Measurements from ENCODE around the gene ST8SIA2. TPM values are rescaled to one million over a fixed set of nuclear protein-coding genes. Genes with fewer than 3 reads are reported as not detected.

Gene ST8SIA2
- total and polyA plus RNA-seq, 7 experiments from 2014 or later = not detected

DNA sequence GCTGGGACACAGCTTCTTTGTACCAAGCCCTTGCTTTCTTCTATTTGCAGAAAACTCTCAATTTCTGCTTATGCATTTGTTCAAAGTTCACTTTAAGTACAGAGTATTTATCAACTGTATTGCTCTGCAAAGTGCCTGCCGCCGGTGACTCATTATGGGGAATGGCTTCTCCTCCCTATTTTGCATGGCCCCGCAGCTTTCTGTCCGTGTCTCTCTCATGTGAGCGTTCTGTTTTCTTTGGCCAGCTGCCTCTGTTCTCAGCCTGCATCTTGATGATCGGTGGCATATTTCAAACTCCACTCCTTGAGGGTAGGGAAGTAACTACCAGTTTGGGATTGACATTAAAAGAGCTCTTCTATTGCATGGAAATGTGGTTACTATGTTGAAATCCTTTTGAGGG lies 28.6 kb upstream of the ST8SIA2 start:
- Mint-ChIP-seq H3K27me3 (peaks cover 0 to 40% (median 7%) of the 10 kb centered on the region in 5 donors), H3K4me1 (no peaks in the 10 kb centered on the region), H3K9me3 (no peaks in the 10 kb centered on the region), H3K27ac (no peak overlapping the region), H3K36me3 (no peaks in the 10 kb centered on the region), H3K4me3 (no peak overlapping the region)
- ChIA-PET POLR2A (no interaction called here), CTCF (no interaction called here)
- H3K9me3 ChIP-seq (ENCODE audit: control insufficient read depth in 2 of 3, low read length in 3 of 3) = no peaks in the 10 kb centered on the region
- no peak overlapping the region for H3K27ac ChIP-seq (ENCODE audit: low read depth, low read length)
- no peak for ATAC-seq
- intact Hi-C loops (cut with micrococcal nuclease) = no loop called here
- no peak for DNase-seq
- no peaks in the 10 kb centered on the region for H3K4me1 ChIP-seq (ENCODE audit: control insufficient read depth in 2 of 2, insufficient read depth in 2 of 2, low read length in 2 of 2)
- no peak overlapping the region for H3K4me3 ChIP-seq (ENCODE audit: low read length)
- H3K27me3 ChIP-seq (ENCODE audit: control insufficient read depth in 2 of 2, insufficient read depth in 2 of 2, low read length in 2 of 2) = no peaks in the 10 kb centered on the region
- H3K36me3 ChIP-seq (ENCODE audit: control insufficient read depth in 2 of 3, insufficient read depth in 3 of 3, low read length in 3 of 3) = no peaks in the 10 kb centered on the region

DNA sequence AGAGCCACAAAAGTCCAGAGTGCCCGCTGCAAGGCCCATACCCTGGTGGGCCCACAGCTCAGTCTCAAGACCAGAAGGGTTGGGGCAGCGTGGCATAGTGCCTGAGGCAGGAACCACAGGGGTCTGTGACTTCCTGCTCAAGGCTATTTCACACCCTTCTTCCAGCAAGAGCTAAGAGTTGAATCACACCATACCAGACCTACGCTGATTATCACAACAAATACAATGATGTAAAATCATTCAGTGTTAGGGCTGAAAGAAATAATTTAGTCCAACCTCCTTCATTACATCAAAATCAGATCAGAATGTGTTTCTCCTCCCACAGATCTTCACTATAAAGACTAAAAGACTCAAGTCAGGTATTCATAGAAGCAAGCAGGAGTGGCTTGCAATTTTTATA lies 27.8 kb upstream of the ST8SIA2 start:
- ChIA-PET CTCF (no interaction called here), POLR2A (no interaction called here)
- no peak overlapping the region for H3K27ac ChIP-seq (ENCODE audit: low read depth, low read length)
- DNase-seq = no peak
- H3K4me3 ChIP-seq (ENCODE audit: low read length) = no peak overlapping the region
- Mint-ChIP-seq H3K9me3 (no peaks in the 10 kb centered on the region), H3K27ac (peak overlapping the region in 1 of 9 donors; percentile 6), H3K36me3 (no peaks in the 10 kb centered on the region), H3K4me3 (no peak overlapping the region), H3K4me1 (no peaks in the 10 kb centered on the region), H3K27me3 (peaks cover 0 to 37% (median 7%) of the 10 kb centered on the region in 5 donors)
- H3K36me3 ChIP-seq (ENCODE audit: control insufficient read depth in 2 of 3, insufficient read depth in 3 of 3, low read length in 3 of 3) = no peaks in the 10 kb centered on the region
- H3K27me3 ChIP-seq (ENCODE audit: control insufficient read depth in 2 of 2, insufficient read depth in 2 of 2, low read length in 2 of 2) = no peaks in the 10 kb centered on the region
- H3K4me1 ChIP-seq (ENCODE audit: control insufficient read depth in 2 of 2, insufficient read depth in 2 of 2, low read length in 2 of 2) = no peaks in the 10 kb centered on the region
- H3K9me3 ChIP-seq (ENCODE audit: control insufficient read depth in 2 of 3, low read length in 3 of 3) = no peaks in the 10 kb centered on the region
- ATAC-seq = no peak
- intact Hi-C loops (cut with micrococcal nuclease) = no loop called here

DNA sequence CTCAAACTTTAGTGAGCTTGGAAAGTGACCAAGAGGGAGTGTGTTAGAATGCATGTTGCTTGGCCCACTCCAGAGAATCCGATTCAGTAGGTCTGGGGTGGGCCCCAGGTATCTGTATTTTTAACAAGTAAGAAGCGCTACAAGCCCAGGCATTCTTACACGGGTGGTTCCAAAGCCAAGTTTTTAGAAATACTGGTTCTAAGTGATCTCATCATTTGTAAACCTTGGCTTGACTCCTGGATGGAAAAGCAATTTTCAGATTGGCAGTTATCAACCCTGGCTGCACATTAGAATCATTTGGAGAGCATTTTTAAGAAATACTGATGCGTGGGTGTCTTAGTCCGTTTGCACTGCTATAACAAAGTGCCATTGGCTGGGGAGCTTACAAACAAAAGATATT lies 27.3 kb upstream of the ST8SIA2 start:
- Histone ChIP-seq H3K27me3 (ENCODE audit: control insufficient read depth in 2 of 2, insufficient read depth in 2 of 2, low read length in 2 of 2) (no peaks in the 10 kb centered on the region), H3K36me3 (ENCODE audit: control insufficient read depth in 2 of 3, insufficient read depth in 3 of 3, low read length in 3 of 3) (no peaks in the 10 kb centered on the region), H3K4me1 (ENCODE audit: control insufficient read depth in 2 of 2, insufficient read depth in 2 of 2, low read length in 2 of 2) (no peaks in the 10 kb centered on the region), H3K4me3 (ENCODE audit: low read length) (no peak overlapping the region), H3K9me3 (ENCODE audit: control insufficient read depth in 2 of 3, low read length in 3 of 3) (no peaks in the 10 kb centered on the region), H3K27ac (ENCODE audit: low read depth, low read length) (no peak overlapping the region)
- H3K36me3 Mint-ChIP-seq = no peaks in the 10 kb centered on the region
- CTCF ChIA-PET = no interaction called here
- DNase-seq (no peak), ATAC-seq (no peak)
- H3K27me3 Mint-ChIP-seq = peaks cover 0 to 35% (median 7%) of the 10 kb centered on the region in 5 donors
- H3K4me3 Mint-ChIP-seq = no peak overlapping the region
- intact Hi-C loops (cut with micrococcal nuclease) = no loop called here
- H3K27ac Mint-ChIP-seq = no peak overlapping the region
- no peaks in the 10 kb centered on the region for H3K9me3 Mint-ChIP-seq
- POLR2A ChIA-PET = interaction anchor here (0.7 kb wide), 1 partner anchor 10 kb away, joined by 4 read pairs; no protein-coding TSS in a partner anchor
- H3K4me1 Mint-ChIP-seq = no peaks in the 10 kb centered on the region

DNA sequence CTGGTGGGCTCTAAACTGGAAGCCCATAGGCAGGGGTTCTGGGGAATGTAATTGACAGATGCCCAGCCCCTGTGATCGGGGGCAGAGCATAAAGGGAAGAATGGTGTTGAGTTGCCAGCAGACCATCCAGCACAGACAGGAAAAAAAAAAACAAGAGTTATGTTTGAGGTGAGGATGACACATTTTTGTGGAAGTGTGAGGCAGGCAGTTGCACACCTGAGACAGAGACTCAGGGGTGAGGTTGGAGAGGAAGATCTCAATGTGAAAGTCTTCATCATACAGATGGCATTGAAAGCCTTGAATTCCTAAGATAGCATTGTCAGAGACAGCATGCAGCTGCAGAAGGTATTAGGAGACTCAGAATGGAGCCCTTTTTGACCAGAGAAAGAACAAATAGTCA lies 18.6 kb upstream of the ST8SIA2 start:
- DNase-seq = no peak
- intact Hi-C loops (cut with micrococcal nuclease) = no loop called here
- Histone ChIP-seq H3K4me1 (ENCODE audit: control insufficient read depth in 2 of 2, insufficient read depth in 2 of 2, low read length in 2 of 2) (no peaks in the 10 kb centered on the region), H3K27ac (ENCODE audit: low read depth, low read length) (no peak overlapping the region), H3K27me3 (ENCODE audit: control insufficient read depth in 2 of 2, insufficient read depth in 2 of 2, low read length in 2 of 2) (no peaks in the 10 kb centered on the region), H3K36me3 (ENCODE audit: control insufficient read depth in 2 of 3, insufficient read depth in 3 of 3, low read length in 3 of 3) (no peaks in the 10 kb centered on the region), H3K9me3 (ENCODE audit: control insufficient read depth in 2 of 3, low read length in 3 of 3) (no peaks in the 10 kb centered on the region), H3K4me3 (ENCODE audit: low read length) (no peak overlapping the region)
- H3K36me3 Mint-ChIP-seq = no peaks in the 10 kb centered on the region
- peaks cover 0 to 8% (median under 1%) of the 10 kb centered on the region in 11 donors for H3K9me3 Mint-ChIP-seq
- ATAC-seq = no peak
- H3K27ac Mint-ChIP-seq = no peak overlapping the region
- no peaks in the 10 kb centered on the region for H3K4me1 Mint-ChIP-seq
- CTCF ChIA-PET = no interaction called here
- H3K4me3 Mint-ChIP-seq = no peak overlapping the region
- POLR2A ChIA-PET = no interaction called here
- peaks cover 14 to 41% (median 27%) of the 10 kb centered on the region in 5 donors for H3K27me3 Mint-ChIP-seq

DNA sequence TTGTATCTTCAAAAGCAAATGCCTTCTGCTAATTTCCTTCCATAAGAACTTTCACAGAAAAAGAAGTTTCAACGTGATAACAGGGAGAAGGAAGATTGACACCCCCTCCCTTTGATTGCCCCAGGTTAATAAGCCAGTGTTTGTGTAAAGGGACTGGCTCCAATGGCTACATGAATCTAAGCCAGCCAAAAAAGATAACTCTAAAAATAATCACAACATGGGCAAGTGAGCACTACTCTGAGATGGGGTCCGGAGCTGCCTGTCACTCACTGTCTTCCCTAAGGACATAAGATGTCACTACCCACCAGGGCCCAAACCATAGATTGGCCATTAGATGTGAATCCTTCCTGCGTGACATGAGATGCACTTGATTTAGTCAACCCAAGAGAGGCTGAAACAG lies 17.6 kb upstream of the ST8SIA2 start:
- POLR2A ChIA-PET = interaction anchor here (0.5 kb wide), 1 partner anchor 10 kb away, joined by 4 read pairs; no protein-coding TSS in a partner anchor
- H3K36me3 ChIP-seq (ENCODE audit: control insufficient read depth in 2 of 3, insufficient read depth in 3 of 3, low read length in 3 of 3) = no peaks in the 10 kb centered on the region
- intact Hi-C loops (cut with micrococcal nuclease) = no loop called here
- H3K27ac Mint-ChIP-seq = no peak overlapping the region
- CTCF ChIA-PET = no interaction called here
- H3K4me3 Mint-ChIP-seq = no peak overlapping the region
- no peaks in the 10 kb centered on the region for H3K9me3 ChIP-seq (ENCODE audit: control insufficient read depth in 2 of 3, low read length in 3 of 3)
- H3K4me1 ChIP-seq (ENCODE audit: control insufficient read depth in 2 of 2, insufficient read depth in 2 of 2, low read length in 2 of 2) = no peaks in the 10 kb centered on the region
- H3K27me3 ChIP-seq (ENCODE audit: control insufficient read depth in 2 of 2, insufficient read depth in 2 of 2, low read length in 2 of 2) = no peaks in the 10 kb centered on the region
- peaks cover 0 to 11% (median 2%) of the 10 kb centered on the region in 11 donors for H3K9me3 Mint-ChIP-seq
- no peak overlapping the region for H3K4me3 ChIP-seq (ENCODE audit: low read length)
- H3K27me3 Mint-ChIP-seq = peaks cover 18 to 38% (median 24%) of the 10 kb centered on the region in 5 donors
- ATAC-seq (no peak), DNase-seq (no peak)
- no peaks in the 10 kb centered on the region for H3K36me3 Mint-ChIP-seq
- H3K27ac ChIP-seq (ENCODE audit: low read depth, low read length) = no peak overlapping the region
- H3K4me1 Mint-ChIP-seq = no peaks in the 10 kb centered on the region

DNA sequence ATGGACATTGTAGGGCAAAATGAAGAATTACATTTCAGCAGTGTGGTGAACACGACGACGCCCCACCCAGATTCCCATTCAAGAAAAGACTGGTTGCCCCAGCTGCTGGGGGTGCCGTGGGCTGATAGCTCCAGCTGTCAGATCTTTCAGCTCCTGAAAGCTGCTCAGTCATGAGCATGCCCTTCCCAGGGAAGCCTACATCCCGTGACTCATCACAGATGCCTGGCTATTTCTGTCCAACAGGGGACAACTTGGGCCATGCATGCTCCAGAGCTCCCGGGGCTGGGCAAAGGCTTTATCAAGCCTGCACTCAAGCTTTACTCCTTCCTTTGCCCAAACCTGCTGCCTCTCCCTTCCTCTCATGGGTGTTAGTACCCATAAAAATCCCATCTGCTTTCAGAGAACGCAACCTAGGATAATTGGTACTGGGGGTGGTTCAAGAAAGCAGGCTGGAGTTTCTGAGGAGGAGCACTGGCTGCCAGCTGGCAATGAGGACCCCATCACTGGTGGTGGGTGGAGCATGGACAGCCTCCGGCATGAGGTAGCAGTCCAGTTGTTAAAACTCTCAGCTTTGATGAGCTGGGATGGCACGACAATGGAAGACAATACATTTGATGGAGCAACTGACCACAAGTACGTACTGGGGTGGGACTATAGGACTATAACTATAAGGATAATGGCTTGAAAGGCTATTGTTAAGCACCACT lies 16.4 kb upstream of the ST8SIA2 start:
- ChIA-PET CTCF (no interaction called here), POLR2A (no interaction called here)
- Mint-ChIP-seq H3K4me3 (no peak overlapping the region), H3K36me3 (no peaks in the 10 kb centered on the region), H3K27ac (no peak overlapping the region), H3K27me3 (peaks cover 16 to 42% (median 31%) of the 10 kb centered on the region in 5 donors), H3K9me3 (peaks cover 0 to 11% (median 2%) of the 10 kb centered on the region in 11 donors), H3K4me1 (no peaks in the 10 kb centered on the region)
- H3K4me1 ChIP-seq (ENCODE audit: control insufficient read depth in 2 of 2, insufficient read depth in 2 of 2, low read length in 2 of 2) = no peaks in the 10 kb centered on the region
- H3K9me3 ChIP-seq (ENCODE audit: control insufficient read depth in 2 of 3, low read length in 3 of 3) = no peaks in the 10 kb centered on the region
- DNase-seq = no peak
- H3K36me3 ChIP-seq (ENCODE audit: control insufficient read depth in 2 of 3, insufficient read depth in 3 of 3, low read length in 3 of 3) = no peaks in the 10 kb centered on the region
- no peaks in the 10 kb centered on the region for H3K27me3 ChIP-seq (ENCODE audit: control insufficient read depth in 2 of 2, insufficient read depth in 2 of 2, low read length in 2 of 2)
- ATAC-seq = no peak
- H3K27ac ChIP-seq (ENCODE audit: low read depth, low read length) = no peak overlapping the region
- no peak overlapping the region for H3K4me3 ChIP-seq (ENCODE audit: low read length)
- intact Hi-C loops (cut with micrococcal nuclease) = no loop called here

All from naive thymus-derived CD4-positive, alpha-beta T cell (primary cell).